Gastroesophageal sphincter (tissue), 4 donors: ENCODE results near the gene SPATS2L. TPM values are rescaled to one million over a fixed set of nuclear protein-coding genes. Genes with fewer than 3 reads are reported as not detected.

Experiments used
- ATAC-seq: fragments of 150-250 bp; one replicate; pipeline ENCODE4 v1.9.1; 2016; ENCODE audit warnings: mild to moderate bottlenecking, moderate library complexity
- H3K27ac ChIP-seq, 4 donors: fragments of 200-600 bp; sonication (generic) in 3 of 4; 1 replicate in 3 of 4; 2 replicates in 1 of 4; pipeline ENCODE4 v1.5.1; 2016 to 2019
- H3K27me3 ChIP-seq: fragments of 200-600 bp; sonication (generic); one replicate; pipeline ENCODE4 v1.5.1; 2019
- H3K36me3 ChIP-seq, 2 donors: fragments of 200-600 bp; sonication (generic); one replicate each; pipeline ENCODE4 v1.5.1; 2019; ENCODE audit warnings: control low read depth in 1 of 2
- H3K4me1 ChIP-seq, 3 donors: fragments of 200-600 bp; sonication (generic); 1 replicate in 2 of 3; 2 replicates in 1 of 3; pipeline ENCODE4 v1.5.1; 2016 to 2019; ENCODE audit warnings: control low read depth in 2 of 3
- H3K4me3 ChIP-seq, 2 donors: fragments of 200-600 bp; sonication (generic); one replicate each; pipeline ENCODE4 v1.5.1; 2019; ENCODE audit warnings: mild to moderate bottlenecking in 1 of 2, moderate library complexity in 1 of 2
- H3K9me3 ChIP-seq, 3 donors: fragments of 200-600 bp; sonication (generic); one replicate each; pipeline ENCODE4 v1.5.1; 2017 to 2019; ENCODE audit warnings: control low read depth in 2 of 3
- EP300 ChIP-seq: sonication (generic); formaldehyde crosslinking; IDR thresholded peaks from one replicate; pipeline ENCODE4 v1.6.1; 2017; ENCODE audit warnings: antibody characterized with exemption, mild to moderate bottlenecking
- POLR2A ChIP-seq, 2 donors: fragments of 450-650 bp; IDR thresholded peaks; one replicate each; pipeline ENCODE4 v1.6.1; 2017; ENCODE audit warnings: antibody characterized with exemption in 2 of 2, mild to moderate bottlenecking in 2 of 2, moderate library complexity in 1 of 2
- POLR2AphosphoS5 ChIP-seq: sonication (generic); formaldehyde crosslinking; IDR thresholded peaks from one replicate; pipeline ENCODE4 v1.6.1; 2017; ENCODE audit warnings: antibody characterized with exemption
- WGBS, 2 donors: methylation state at CpG; one replicate each; pipeline ENCODE4 v1.1.5; 2018; ENCODE audit warnings: low coverage in 1 of 2; 5-methylcytosine and 5-hydroxymethylcytosine counted together
- total RNA-seq, 4 donors: library from RNA; depleted of rRNA; stranded (reverse); fragments of >200 nt; gene quantifications; one replicate each; pipeline ENCODE4 v1.1.0, GENCODE V29; 2016
- TF ChIP-seq, protein P1 (sequence below), 4 experiments: fragments of 200-600 bp in 2 of 4; fragments of 450-650 bp in 2 of 4; sonication (generic) in 1 of 4; IDR thresholded peaks; one replicate each; pipeline ENCODE4 v1.5.1; 2017 to 2019; ENCODE audit warnings: antibody characterized with exemption in 4 of 4, mild to moderate bottlenecking in 2 of 4, moderate library complexity in 2 of 4

SPATS2L gene
- total RNA-seq, 4 donors from 2014 or later = 50.6 to 120 (median 91.5) TPM

DNA sequence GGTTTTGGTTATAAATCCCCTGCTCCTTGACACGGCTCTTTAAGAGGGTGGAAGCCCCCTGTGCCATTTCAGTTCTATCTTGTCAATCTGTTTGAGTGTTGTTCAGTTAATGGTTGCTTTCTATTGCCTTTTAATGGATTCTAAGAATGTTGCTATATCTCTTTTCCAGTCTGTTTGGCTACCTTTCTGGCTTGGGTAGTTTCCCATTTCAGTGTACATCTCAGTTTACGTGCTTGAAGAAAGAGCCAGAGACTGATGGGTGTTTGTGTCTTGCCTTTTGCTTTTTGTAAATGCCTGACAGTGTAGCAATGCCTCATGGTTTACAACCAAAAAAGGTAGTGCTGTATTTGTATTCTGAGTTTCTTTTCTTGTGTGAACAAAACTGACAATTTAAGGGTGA is 45.3 kb downstream of the SPATS2L start:
- ATAC-seq = no peak
- no peaks in the 10 kb centered on the region for H3K27me3 ChIP-seq
- TF ChIP-seq EP300 (no peak), POLR2A (IDR thresholded peaks at IDR 0.05) (no peak), POLR2AphosphoS5 (no peak)
- TF ChIP-seq, protein P1, sequence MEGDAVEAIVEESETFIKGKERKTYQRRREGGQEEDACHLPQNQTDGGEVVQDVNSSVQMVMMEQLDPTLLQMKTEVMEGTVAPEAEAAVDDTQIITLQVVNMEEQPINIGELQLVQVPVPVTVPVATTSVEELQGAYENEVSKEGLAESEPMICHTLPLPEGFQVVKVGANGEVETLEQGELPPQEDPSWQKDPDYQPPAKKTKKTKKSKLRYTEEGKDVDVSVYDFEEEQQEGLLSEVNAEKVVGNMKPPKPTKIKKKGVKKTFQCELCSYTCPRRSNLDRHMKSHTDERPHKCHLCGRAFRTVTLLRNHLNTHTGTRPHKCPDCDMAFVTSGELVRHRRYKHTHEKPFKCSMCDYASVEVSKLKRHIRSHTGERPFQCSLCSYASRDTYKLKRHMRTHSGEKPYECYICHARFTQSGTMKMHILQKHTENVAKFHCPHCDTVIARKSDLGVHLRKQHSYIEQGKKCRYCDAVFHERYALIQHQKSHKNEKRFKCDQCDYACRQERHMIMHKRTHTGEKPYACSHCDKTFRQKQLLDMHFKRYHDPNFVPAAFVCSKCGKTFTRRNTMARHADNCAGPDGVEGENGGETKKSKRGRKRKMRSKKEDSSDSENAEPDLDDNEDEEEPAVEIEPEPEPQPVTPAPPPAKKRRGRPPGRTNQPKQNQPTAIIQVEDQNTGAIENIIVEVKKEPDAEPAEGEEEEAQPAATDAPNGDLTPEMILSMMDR (IDR thresholded peaks at IDR 0.05) = no peak
- no peak overlapping the region for H3K4me3 ChIP-seq
- peaks cover 3 to 39% (median 13%) of the 10 kb centered on the region in 3 donors for H3K4me1 ChIP-seq
- 53 to 64% methylated on average over 2 of the region's 2 CpGs for WGBS, 2 donors
- no peak overlapping the region for H3K27ac ChIP-seq
- H3K36me3 ChIP-seq = no peaks in the 10 kb centered on the region
- H3K9me3 ChIP-seq = no peaks in the 10 kb centered on the region

DNA sequence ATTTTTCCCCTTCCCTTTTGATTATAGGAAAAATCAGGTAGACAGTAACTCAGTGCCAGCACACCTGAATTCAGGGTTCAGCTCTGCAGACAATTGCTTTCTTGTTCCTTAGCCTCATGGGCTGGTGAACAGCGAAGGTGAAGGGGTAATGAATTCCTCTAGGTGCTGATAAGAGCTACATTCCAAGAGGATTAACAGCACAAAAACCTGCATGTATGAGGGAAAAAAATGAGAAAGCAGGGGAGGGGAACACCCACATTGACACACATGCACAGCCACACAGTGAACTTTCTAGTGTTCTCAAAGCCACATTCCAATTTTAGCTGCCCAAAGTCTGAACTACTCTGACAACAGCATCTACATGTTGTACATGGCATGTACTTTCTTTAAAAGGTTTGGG is 46.1 kb downstream of the SPATS2L start:
- H3K27me3 ChIP-seq = no peaks in the 10 kb centered on the region
- peak; percentile 34 for ATAC-seq
- H3K9me3 ChIP-seq = no peaks in the 10 kb centered on the region
- WGBS, 2 donors = no CpG with 5 or more reads among the region's 1 CpG
- TF ChIP-seq EP300 (no peak), POLR2AphosphoS5 (no peak), POLR2A (IDR thresholded peaks at IDR 0.05) (no peak)
- TF ChIP-seq, protein P1 (IDR thresholded peaks at IDR 0.05) = no peak
- no peak overlapping the region for H3K4me3 ChIP-seq
- H3K4me1 ChIP-seq = peaks cover 3 to 44% (median 21%) of the 10 kb centered on the region in 3 donors
- H3K36me3 ChIP-seq = no peaks in the 10 kb centered on the region
- peak overlapping the region in 1 of 4 donors; percentile 48 for H3K27ac ChIP-seq

DNA sequence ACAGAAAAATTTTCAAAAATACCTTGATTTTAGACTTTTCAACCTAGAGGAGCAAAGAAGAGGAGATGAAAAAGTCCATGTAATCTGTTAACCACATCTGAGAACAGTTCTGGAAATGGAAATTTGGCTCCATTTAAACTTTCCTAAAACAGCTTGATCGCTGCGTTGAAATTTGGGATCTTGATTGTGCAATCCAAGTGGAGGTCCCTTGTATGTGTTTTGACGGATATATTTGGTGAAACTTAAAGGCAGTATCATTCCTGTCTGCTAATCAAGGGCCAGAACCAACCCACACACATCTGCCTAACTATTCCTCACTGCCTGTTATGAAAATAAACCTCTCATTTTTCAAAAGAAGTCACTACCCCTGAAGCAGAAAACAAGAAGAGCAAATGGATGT is 46.6 kb downstream of the SPATS2L start:
- WGBS, 2 donors = 26 to 49% methylated on average over 3 of the region's 3 CpGs
- H3K36me3 ChIP-seq = no peaks in the 10 kb centered on the region
- no peak overlapping the region for H3K4me3 ChIP-seq
- no peaks in the 10 kb centered on the region for H3K9me3 ChIP-seq
- peaks cover 3 to 43% (median 26%) of the 10 kb centered on the region in 3 donors for H3K4me1 ChIP-seq
- TF ChIP-seq EP300 = no peak
- TF ChIP-seq, protein P1 (IDR thresholded peaks at IDR 0.05) = no peak
- TF ChIP-seq POLR2A (IDR thresholded peaks at IDR 0.05) = no peak
- no peak for TF ChIP-seq POLR2AphosphoS5
- H3K27ac ChIP-seq = peak overlapping the region in 2 of 4 donors; percentile 35 to 48
- no peaks in the 10 kb centered on the region for H3K27me3 ChIP-seq
- ATAC-seq = peak; percentile 12

DNA sequence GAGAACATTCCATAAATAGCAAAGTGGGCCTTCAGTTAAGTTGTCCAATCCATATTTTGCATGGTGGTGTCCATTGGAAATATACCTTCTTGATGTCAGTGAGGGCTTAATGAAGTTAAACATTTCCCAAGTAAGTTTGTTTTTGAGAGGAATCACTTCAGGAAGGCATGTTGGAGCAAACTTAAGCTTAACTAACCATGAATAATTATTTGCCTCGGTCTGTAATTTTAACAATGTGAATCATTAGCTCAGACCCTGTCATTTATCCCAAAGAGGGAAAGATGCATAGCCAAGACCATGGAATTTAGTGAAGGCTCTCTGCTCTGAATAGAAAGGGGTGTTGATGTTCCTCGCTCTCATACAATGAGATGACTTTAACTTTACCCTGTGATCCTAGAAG is 47.4 kb downstream of the SPATS2L start:
- TF ChIP-seq POLR2A (IDR thresholded peaks at IDR 0.05) (no peak), POLR2AphosphoS5 (no peak), EP300 (no peak)
- TF ChIP-seq, protein P1 (IDR thresholded peaks at IDR 0.05) = no peak
- WGBS, 2 donors = 58 to 94% methylated on average over 2 of the region's 2 CpGs
- no peaks in the 10 kb centered on the region for H3K27me3 ChIP-seq
- no peak overlapping the region for H3K27ac ChIP-seq
- no peaks in the 10 kb centered on the region for H3K36me3 ChIP-seq
- H3K9me3 ChIP-seq = no peaks in the 10 kb centered on the region
- peaks cover 3 to 36% (median 27%) of the 10 kb centered on the region in 3 donors for H3K4me1 ChIP-seq
- no peak for ATAC-seq
- no peak overlapping the region for H3K4me3 ChIP-seq

DNA sequence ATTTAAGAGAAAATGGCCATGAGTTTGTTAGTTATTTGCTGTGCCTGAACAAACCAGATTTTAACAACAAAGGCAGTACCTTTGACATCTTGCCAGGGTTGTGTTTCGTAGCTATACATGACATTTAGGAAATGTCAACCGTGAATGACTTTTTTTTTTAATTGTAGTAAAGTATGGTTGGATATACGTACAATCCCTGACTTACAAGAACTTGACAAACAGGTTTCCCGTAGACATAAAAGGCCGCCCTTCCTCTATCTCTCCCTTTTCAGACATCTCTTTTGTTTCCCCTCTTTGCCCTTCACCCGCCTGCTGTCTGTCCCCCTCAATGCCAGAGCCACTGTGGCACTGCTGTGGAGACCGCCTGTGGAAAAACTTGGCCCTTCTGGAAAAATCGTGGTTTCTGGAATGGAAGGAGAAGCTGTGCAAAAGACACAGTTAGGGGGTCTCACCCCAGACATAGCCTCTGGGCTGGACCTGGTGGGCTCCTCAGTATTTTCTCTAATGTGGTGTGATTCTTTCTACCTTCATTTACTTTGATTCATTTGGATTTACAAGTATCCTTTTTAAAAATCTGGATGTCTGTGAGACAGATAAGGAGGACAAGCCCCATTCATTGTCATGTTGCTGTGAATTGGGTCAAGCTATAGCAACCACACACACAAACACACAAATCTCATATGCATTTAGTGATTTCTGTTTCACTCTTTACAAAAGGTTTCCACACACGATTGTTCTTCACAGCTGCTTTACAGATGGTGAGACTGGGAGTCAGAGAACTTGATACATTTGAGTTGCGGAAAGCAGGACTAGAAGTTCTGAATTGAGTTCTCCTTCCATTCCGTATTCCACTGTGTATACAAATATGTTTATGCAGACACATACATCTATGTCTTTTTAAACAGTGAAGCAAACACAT is 48.6 kb downstream of the SPATS2L start:
- Histone ChIP-seq H3K4me3 (no peak overlapping the region), H3K36me3 (no peaks in the 10 kb centered on the region), H3K9me3 (no peaks in the 10 kb centered on the region), H3K27ac (no peak overlapping the region), H3K4me1 (peaks cover 3 to 36% (median 27%) of the 10 kb centered on the region in 3 donors), H3K27me3 (no peaks in the 10 kb centered on the region)
- 86 to 87% methylated on average over 8 to 10 of the region's 11 CpGs for WGBS, 2 donors
- no peak for ATAC-seq
- TF ChIP-seq POLR2AphosphoS5 = no peak
- TF ChIP-seq EP300 = no peak
- TF ChIP-seq, protein P1 (IDR thresholded peaks at IDR 0.05) = no peak
- TF ChIP-seq POLR2A (IDR thresholded peaks at IDR 0.05) = no peak
